Suprapubic skin (tissue), 4 donors: ENCODE measurements around the gene FUT2.
"Not testable (repeated sequence)": the region's sequence is repeated elsewhere in the genome, so short reads cannot be mapped to it uniquely, and the experiment has no call there.

Experiments used
- EP300 ChIP-seq: sonication (generic); formaldehyde crosslinking; IDR thresholded peaks from one replicate; pipeline ENCODE4 v1.6.1; 2017; ENCODE audit warnings: antibody characterized with exemption
- POLR2A ChIP-seq, 2 donors: fragments of 450-650 bp; IDR thresholded peaks; one replicate each; pipeline ENCODE4 v1.6.1; 2017; ENCODE audit warnings: antibody characterized with exemption in 2 of 2, mild to moderate bottlenecking in 2 of 2, moderate library complexity in 2 of 2
- POLR2AphosphoS5 ChIP-seq, 3 donors: sonication (generic); formaldehyde crosslinking; IDR thresholded peaks; one replicate each; pipeline ENCODE4 v1.6.1; 2017; ENCODE audit warnings: antibody characterized with exemption in 3 of 3
- TF ChIP-seq, protein P1 (sequence below), 2 donors: fragments of 200-600 bp in 1 of 2; fragments of 450-650 bp in 1 of 2; sonication (generic) in 1 of 2; IDR thresholded peaks; one replicate each; pipeline ENCODE4 v1.5.1; 2016 to 2019; ENCODE audit warnings: antibody characterized with exemption in 2 of 2, mild to moderate bottlenecking in 1 of 2, moderate library complexity in 1 of 2

DNA sequence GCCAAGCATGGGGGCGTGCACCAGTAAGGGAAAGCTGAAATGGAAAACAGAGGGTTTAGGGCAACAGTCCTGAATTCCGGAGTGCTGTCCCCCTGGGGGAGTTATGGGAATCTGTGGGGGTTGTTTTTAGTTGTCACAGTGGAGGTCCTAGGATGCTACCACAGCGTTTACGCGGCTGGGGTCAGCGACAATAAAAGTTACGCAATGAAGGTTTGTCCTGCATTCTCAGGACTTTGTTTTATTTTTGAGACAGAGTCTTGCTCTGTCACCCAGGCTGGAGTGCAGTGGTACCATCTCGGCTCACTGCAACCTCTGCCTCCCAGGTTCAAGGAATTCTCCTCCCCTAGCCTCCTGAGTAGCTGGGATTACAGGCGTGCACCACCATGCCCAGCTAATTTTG lies 2.1 kb upstream of the FUT2 start:
- TF ChIP-seq EP300; POLR2AphosphoS5 (IDR thresholded peaks at IDR 0.05); POLR2A (IDR thresholded peaks at IDR 0.05): not testable (repeated sequence)
- TF ChIP-seq, protein P1, sequence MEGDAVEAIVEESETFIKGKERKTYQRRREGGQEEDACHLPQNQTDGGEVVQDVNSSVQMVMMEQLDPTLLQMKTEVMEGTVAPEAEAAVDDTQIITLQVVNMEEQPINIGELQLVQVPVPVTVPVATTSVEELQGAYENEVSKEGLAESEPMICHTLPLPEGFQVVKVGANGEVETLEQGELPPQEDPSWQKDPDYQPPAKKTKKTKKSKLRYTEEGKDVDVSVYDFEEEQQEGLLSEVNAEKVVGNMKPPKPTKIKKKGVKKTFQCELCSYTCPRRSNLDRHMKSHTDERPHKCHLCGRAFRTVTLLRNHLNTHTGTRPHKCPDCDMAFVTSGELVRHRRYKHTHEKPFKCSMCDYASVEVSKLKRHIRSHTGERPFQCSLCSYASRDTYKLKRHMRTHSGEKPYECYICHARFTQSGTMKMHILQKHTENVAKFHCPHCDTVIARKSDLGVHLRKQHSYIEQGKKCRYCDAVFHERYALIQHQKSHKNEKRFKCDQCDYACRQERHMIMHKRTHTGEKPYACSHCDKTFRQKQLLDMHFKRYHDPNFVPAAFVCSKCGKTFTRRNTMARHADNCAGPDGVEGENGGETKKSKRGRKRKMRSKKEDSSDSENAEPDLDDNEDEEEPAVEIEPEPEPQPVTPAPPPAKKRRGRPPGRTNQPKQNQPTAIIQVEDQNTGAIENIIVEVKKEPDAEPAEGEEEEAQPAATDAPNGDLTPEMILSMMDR (IDR thresholded peaks at IDR 0.05) = not testable (repeated sequence)
